Measurements from ENCODE around the gene LCE2C. TPM values are rescaled to one million over a fixed set of nuclear protein-coding genes. Genes with fewer than 3 reads are reported as not detected.

The LCE2C gene
- polyA plus RNA-seq, 1 of the 3 experiments (the other 2 are of a cell fraction) = not detected

DNA sequence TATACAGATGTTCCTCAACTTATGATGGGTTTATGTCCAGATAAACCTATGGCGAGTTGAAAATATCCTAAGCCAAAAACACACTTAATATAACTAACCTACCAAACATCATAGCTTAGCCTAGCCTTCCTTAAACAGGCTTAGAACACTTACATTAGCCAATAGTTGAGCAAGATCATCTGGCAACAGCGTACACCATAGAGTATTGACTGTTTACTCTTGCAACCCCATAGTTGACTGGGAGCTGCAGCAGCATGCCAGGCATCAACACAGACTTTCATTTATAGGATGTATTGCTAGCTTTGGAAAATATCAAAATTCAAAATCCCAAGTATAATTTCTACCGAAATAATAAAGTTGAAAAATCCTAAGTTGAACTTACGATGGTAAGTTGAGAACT lies 17.4 kb upstream of the LCE2C start:
- H3K4me2 ChIP-seq = no peak overlapping the region
- no peaks in the 10 kb centered on the region for H3K27me3 ChIP-seq (ENCODE audit: insufficient read depth)
- no peaks in the 10 kb centered on the region for H3K36me3 ChIP-seq (replicated peaks in 1 of 2; ENCODE audit: control insufficient read depth in 1 of 2, insufficient read depth in 2 of 2, low read length in 1 of 2)
- no peaks in the 10 kb centered on the region for H4K20me1 ChIP-seq (ENCODE audit: insufficient read depth)
- POLR2A ChIA-PET = no interaction called here
- no peaks in the 10 kb centered on the region for H3K4me1 ChIP-seq (ENCODE audit: control insufficient read depth in 1 of 2, insufficient read depth in 2 of 2, low read depth in 1 of 2, low read length in 1 of 2)
- no peak overlapping the region for H3K4me3 ChIP-seq (ENCODE audit: low read depth in 2 of 2, low read length in 1 of 2)
- no peaks in the 10 kb centered on the region for H3K9me3 ChIP-seq
- H3F3A ChIP-seq (replicated peaks; ENCODE audit: insufficient read depth) = peaks cover 6% of the 10 kb centered on the region
- no peak overlapping the region for H3K27ac ChIP-seq (ENCODE audit: low read depth in 2 of 2, low read length in 1 of 2)
- WGBS (ENCODE audit: low lambda C conversion rate) = 4% methylated on average over 4 of the region's 4 CpGs
- no peak for DNase-seq
- H2AFZ ChIP-seq (ENCODE audit: low read depth) = no peak overlapping the region
- no peaks in the 10 kb centered on the region for H3K79me2 ChIP-seq (ENCODE audit: insufficient read depth)
- CTCF ChIA-PET = interaction anchor here (0.6 kb wide), 1 partner anchor 780 kb away, joined by 3 read pairs; no protein-coding TSS in a partner anchor
- no peak overlapping the region for H3K9ac ChIP-seq
- TF ChIP-seq ELF1 (IDR thresholded peaks at IDR 0.05) = no peak
- TF ChIP-seq TEAD4 (IDR thresholded peaks at IDR 0.05; ENCODE audit: borderline replicate concordance, insufficient read depth) = no peak
- no peak for TF ChIP-seq RFX5 (IDR thresholded peaks at IDR 0.05; ENCODE audit: low read length)
- no peak for TF ChIP-seq MXI1 (IDR thresholded peaks at IDR 0.05; ENCODE audit: low read depth, low read length)
- no peak for TF ChIP-seq RXRA (IDR thresholded peaks at IDR 0.05; ENCODE audit: borderline replicate concordance, low read depth)
- TF ChIP-seq, protein P1, sequence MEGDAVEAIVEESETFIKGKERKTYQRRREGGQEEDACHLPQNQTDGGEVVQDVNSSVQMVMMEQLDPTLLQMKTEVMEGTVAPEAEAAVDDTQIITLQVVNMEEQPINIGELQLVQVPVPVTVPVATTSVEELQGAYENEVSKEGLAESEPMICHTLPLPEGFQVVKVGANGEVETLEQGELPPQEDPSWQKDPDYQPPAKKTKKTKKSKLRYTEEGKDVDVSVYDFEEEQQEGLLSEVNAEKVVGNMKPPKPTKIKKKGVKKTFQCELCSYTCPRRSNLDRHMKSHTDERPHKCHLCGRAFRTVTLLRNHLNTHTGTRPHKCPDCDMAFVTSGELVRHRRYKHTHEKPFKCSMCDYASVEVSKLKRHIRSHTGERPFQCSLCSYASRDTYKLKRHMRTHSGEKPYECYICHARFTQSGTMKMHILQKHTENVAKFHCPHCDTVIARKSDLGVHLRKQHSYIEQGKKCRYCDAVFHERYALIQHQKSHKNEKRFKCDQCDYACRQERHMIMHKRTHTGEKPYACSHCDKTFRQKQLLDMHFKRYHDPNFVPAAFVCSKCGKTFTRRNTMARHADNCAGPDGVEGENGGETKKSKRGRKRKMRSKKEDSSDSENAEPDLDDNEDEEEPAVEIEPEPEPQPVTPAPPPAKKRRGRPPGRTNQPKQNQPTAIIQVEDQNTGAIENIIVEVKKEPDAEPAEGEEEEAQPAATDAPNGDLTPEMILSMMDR (IDR thresholded peaks at IDR 0.05) = no peak
- TF ChIP-seq, protein P2, sequence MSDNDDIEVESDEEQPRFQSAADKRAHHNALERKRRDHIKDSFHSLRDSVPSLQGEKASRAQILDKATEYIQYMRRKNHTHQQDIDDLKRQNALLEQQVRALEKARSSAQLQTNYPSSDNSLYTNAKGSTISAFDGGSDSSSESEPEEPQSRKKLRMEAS (IDR thresholded peaks at IDR 0.05; ENCODE audit: low read depth) = no peak
- TF ChIP-seq RAD21 (IDR thresholded peaks at IDR 0.05; ENCODE audit: low read length) = no peak
- no peak for TF ChIP-seq EZH2phosphoT487 (IDR thresholded peaks at IDR 0.05; ENCODE audit: borderline replicate concordance, low read depth)
- TF ChIP-seq SIN3A (IDR thresholded peaks at IDR 0.05; ENCODE audit: borderline replicate concordance, low read depth, low read length) = no peak
- no peak for TF ChIP-seq FOSL2 (IDR thresholded peaks at IDR 0.05; ENCODE audit: borderline replicate concordance, low read depth)
- TF ChIP-seq GABPA (IDR thresholded peaks at IDR 0.05; ENCODE audit: low read depth) = no peak
- no peak for TF ChIP-seq NRF1 (IDR thresholded peaks at IDR 0.05; ENCODE audit: low read depth, low read length)
- no peak for TF ChIP-seq EP300 (IDR thresholded peaks at IDR 0.05; ENCODE audit: borderline replicate concordance in 1 of 2, low read depth in 1 of 2, low read length in 1 of 2)
- TF ChIP-seq YY1 (IDR thresholded peaks at IDR 0.05; ENCODE audit: low read depth) = no peak
- TF ChIP-seq POLR2AphosphoS5 (IDR thresholded peaks at IDR 0.05; ENCODE audit: low read depth, low read length) = no peak
- TF ChIP-seq, protein P3, sequence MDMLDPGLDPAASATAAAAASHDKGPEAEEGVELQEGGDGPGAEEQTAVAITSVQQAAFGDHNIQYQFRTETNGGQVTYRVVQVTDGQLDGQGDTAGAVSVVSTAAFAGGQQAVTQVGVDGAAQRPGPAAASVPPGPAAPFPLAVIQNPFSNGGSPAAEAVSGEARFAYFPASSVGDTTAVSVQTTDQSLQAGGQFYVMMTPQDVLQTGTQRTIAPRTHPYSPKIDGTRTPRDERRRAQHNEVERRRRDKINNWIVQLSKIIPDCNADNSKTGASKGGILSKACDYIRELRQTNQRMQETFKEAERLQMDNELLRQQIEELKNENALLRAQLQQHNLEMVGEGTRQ (IDR thresholded peaks at IDR 0.05; ENCODE audit: borderline replicate concordance, low read depth, low read length) = no peak
- TF ChIP-seq, protein P4, sequence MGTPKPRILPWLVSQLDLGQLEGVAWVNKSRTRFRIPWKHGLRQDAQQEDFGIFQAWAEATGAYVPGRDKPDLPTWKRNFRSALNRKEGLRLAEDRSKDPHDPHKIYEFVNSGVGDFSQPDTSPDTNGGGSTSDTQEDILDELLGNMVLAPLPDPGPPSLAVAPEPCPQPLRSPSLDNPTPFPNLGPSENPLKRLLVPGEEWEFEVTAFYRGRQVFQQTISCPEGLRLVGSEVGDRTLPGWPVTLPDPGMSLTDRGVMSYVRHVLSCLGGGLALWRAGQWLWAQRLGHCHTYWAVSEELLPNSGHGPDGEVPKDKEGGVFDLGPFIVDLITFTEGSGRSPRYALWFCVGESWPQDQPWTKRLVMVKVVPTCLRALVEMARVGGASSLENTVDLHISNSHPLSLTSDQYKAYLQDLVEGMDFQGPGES (IDR thresholded peaks at IDR 0.05; ENCODE audit: low read depth, low read length) = no peak
- H3K9me2 ChIP-seq = no peaks in the 10 kb centered on the region

Measured in SK-N-SH (cell line).